H1 (cell line): ENCODE measurements around the gene CHN2.

Source experiments
- BCL11A ChIP-seq, 2 experiments: IDR thresholded peaks; one replicate each; pipeline ENCODE4 v1.6.1; 2011; ENCODE audit warnings: low read depth in 2 of 2, low read length in 2 of 2, mild to moderate bottlenecking in 2 of 2
- BRCA1 ChIP-seq: IDR thresholded peaks from 2 replicates; pipeline ENCODE4 v1.6.1; 2012; ENCODE audit warnings: low read depth, low read length, improper control_type of control experiment
- CHD2 ChIP-seq: IDR thresholded peaks from 2 replicates; pipeline ENCODE4 v1.6.1; 2012; ENCODE audit warnings: low read length, improper control_type of control experiment
- EP300 ChIP-seq, 2 experiments: IDR thresholded peaks; 1 replicate in 1 of 2; 2 replicates in 1 of 2; pipeline ENCODE4 v1.6.1; 2011 to 2012; ENCODE audit warnings: low read depth in 2 of 2, low read length in 2 of 2, mild to moderate bottlenecking in 2 of 2, borderline replicate concordance in 1 of 2, inconsistent platforms in 1 of 2, moderate library complexity in 1 of 2
- EZH2 ChIP-seq: fragments of 200-600 bp; sonication (generic); IDR thresholded peaks from 2 replicates; pipeline ENCODE4 v1.7.1; 2012; ENCODE audit warnings: low read depth, mild to moderate bottlenecking, moderate library complexity, low read length, inconsistent platforms; ENCODE audit not compliant: severe bottlenecking
- MAX ChIP-seq: IDR thresholded peaks from 2 replicates; pipeline ENCODE4 v1.6.1; 2012; ENCODE audit warnings: inconsistent platforms
- POLR2A ChIP-seq, 2 experiments: IDR thresholded peaks; 1 replicate in 1 of 2; 2 replicates in 1 of 2; pipeline ENCODE4 v1.6.1; 2011; ENCODE audit warnings: low read depth in 2 of 2, low read length in 2 of 2, mild to moderate bottlenecking in 2 of 2; ENCODE audit errors: control extremely low read depth in 1 of 2
- POU5F1 ChIP-seq: IDR thresholded peaks from 2 replicates; pipeline ENCODE4 v1.6.1; 2011; ENCODE audit warnings: low read depth, mild to moderate bottlenecking, low read length, moderate library complexity
- RAD21 ChIP-seq, 2 experiments: IDR thresholded peaks in 1 of 2; conservative IDR thresholded peaks in 1 of 2; 2 replicates each; pipeline ENCODE4 v1.6.1; 2011; ENCODE audit warnings: low read depth in 2 of 2, low read length in 2 of 2, improper control_type of control experiment in 1 of 2, inconsistent platforms in 1 of 2, mild to moderate bottlenecking in 1 of 2, moderate library complexity in 1 of 2
- SIX5 ChIP-seq: IDR thresholded peaks from 2 replicates; pipeline ENCODE4 v1.6.1; 2011; ENCODE audit warnings: mild to moderate bottlenecking, low read depth, low read length
- SP1 ChIP-seq: IDR thresholded peaks from 2 replicates; pipeline ENCODE4 v1.6.1; 2011; ENCODE audit warnings: low read depth, low read length
- TF ChIP-seq, protein P1 (sequence below), 3 experiments: IDR thresholded peaks; 1 replicate in 2 of 3; 2 replicates in 1 of 3; pipeline versions ENCODE4 v1.5.1 to v1.6.1; 2011; ENCODE audit warnings: low read length in 3 of 3, mild to moderate bottlenecking in 3 of 3, inconsistent platforms in 2 of 3, low read depth in 1 of 3, moderate library complexity in 1 of 3; ENCODE audit not compliant: insufficient read depth in 1 of 3; ENCODE audit errors: control extremely low read depth in 1 of 3

GRCh38 chr7:29217113-29217512 lies 22.5 kb downstream of the CHN2 start:
- TF ChIP-seq EZH2 = no peak
- no peak for TF ChIP-seq POLR2A (IDR thresholded peaks at IDR 0.05; ENCODE audit: control extremely low read depth in 1 of 2, low read depth in 2 of 2, low read length in 2 of 2)
- TF ChIP-seq, protein P1, sequence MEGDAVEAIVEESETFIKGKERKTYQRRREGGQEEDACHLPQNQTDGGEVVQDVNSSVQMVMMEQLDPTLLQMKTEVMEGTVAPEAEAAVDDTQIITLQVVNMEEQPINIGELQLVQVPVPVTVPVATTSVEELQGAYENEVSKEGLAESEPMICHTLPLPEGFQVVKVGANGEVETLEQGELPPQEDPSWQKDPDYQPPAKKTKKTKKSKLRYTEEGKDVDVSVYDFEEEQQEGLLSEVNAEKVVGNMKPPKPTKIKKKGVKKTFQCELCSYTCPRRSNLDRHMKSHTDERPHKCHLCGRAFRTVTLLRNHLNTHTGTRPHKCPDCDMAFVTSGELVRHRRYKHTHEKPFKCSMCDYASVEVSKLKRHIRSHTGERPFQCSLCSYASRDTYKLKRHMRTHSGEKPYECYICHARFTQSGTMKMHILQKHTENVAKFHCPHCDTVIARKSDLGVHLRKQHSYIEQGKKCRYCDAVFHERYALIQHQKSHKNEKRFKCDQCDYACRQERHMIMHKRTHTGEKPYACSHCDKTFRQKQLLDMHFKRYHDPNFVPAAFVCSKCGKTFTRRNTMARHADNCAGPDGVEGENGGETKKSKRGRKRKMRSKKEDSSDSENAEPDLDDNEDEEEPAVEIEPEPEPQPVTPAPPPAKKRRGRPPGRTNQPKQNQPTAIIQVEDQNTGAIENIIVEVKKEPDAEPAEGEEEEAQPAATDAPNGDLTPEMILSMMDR (IDR thresholded peaks at IDR 0.05; ENCODE audit: control extremely low read depth in 1 of 3, insufficient read depth in 1 of 3, low read depth in 1 of 3, low read length in 3 of 3) = no peak
- TF ChIP-seq BCL11A (IDR thresholded peaks at IDR 0.05; ENCODE audit: low read depth in 2 of 2, low read length in 2 of 2) = no peak
- TF ChIP-seq SIX5 = no peak
- TF ChIP-seq EP300 (IDR thresholded peaks at IDR 0.05; ENCODE audit: borderline replicate concordance in 1 of 2, low read depth in 2 of 2, low read length in 2 of 2) = no peak
- TF ChIP-seq BRCA1 = no peak
- no peak for TF ChIP-seq POU5F1
- no peak for TF ChIP-seq SP1
- no peak for TF ChIP-seq CHD2
- no peak for TF ChIP-seq MAX
- TF ChIP-seq RAD21 (IDR thresholded peaks at IDR 0.05 in 1 of 2, conservative IDR thresholded peaks at IDR 0.05 in 1 of 2; ENCODE audit: low read depth in 2 of 2, low read length in 2 of 2) = no peak
